SK-N-SH (cell line): ENCODE results near the gene SPATA2.
A peak's percentile ranks its signal among the peaks of the same experiment; 100 is the strongest.

Experiments used
- CTCF ChIP-seq: fragments of 200-600 bp; sonication (generic); IDR thresholded peaks from 2 replicates; pipeline ENCODE4 v1.6.1; 2017; ENCODE audit warnings: antibody characterized with exemption, mild to moderate bottlenecking, moderate library complexity
- RAD21 ChIP-seq: IDR thresholded peaks from 2 replicates; pipeline ENCODE4 v1.6.1; 2012; ENCODE audit warnings: mild to moderate bottlenecking, low read length

- TF ChIP-seq CTCF (0 out of 2 replicates have a peak, but pooled peaks have one; percentile 25), RAD21 (no peak)
Observed at GRCh38 chr20:49915118-49915379, 280 bp downstream of the SPATA2 start.
